Ectodermal cell (in vitro differentiated cells): ENCODE results near the gene CKLF.
"Not testable (repeated sequence)": the region's sequence is repeated elsewhere in the genome, so short reads cannot be mapped to it uniquely, and the experiment has no call there.

Experiments used
- H3K27ac ChIP-seq: 2 replicates; pipeline ENCODE4 v1.7.0; 2013; ENCODE audit warnings: mild to moderate bottlenecking, low read depth, low read length; ENCODE audit not compliant: insufficient read depth, poor library complexity, severe bottlenecking
- H3K27me3 ChIP-seq: 2 replicates; pipeline ENCODE4 v1.7.0; 2013; ENCODE audit warnings: mild to moderate bottlenecking, low read length; ENCODE audit not compliant: insufficient read depth, control insufficient read depth, poor library complexity, severe bottlenecking
- H3K36me3 ChIP-seq: one replicate; pipeline ENCODE4 v1.7.0; 2013; ENCODE audit warnings: low read length; ENCODE audit not compliant: control insufficient read depth, insufficient read depth
- H3K4me1 ChIP-seq: one replicate; pipeline ENCODE4 v1.7.0; 2013; ENCODE audit warnings: low read length; ENCODE audit not compliant: control insufficient read depth, insufficient read depth
- H3K4me3 ChIP-seq: 2 replicates; pipeline ENCODE4 v1.7.0; 2013; ENCODE audit warnings: low read depth, low read length, control low read depth; ENCODE audit not compliant: insufficient read depth
- H3K9me3 ChIP-seq: 2 replicates; pipeline ENCODE4 v1.7.0; 2013; ENCODE audit warnings: mild to moderate bottlenecking, low read length, moderate library complexity; ENCODE audit not compliant: control insufficient read depth
- WGBS, 2 experiments: methylation state at CpG; one replicate each; pipeline ENCODE4 v1.1.7; 2013; ENCODE audit warnings: missing lambda C conversion rate in 2 of 2; 5-methylcytosine and 5-hydroxymethylcytosine counted together

Gene CKLF

GRCh38 chr16:66554495-66554894 lies 2.1 kb downstream of the CKLF start:
- Histone ChIP-seq H3K4me1 (no peaks in the 10 kb centered on the region), H3K27ac (no peak overlapping the region), H3K4me3 (no peak overlapping the region), H3K27me3 (peaks cover 13% of the 10 kb centered on the region), H3K36me3 (no peaks in the 10 kb centered on the region), H3K9me3 (no peaks in the 10 kb centered on the region)
- 95 to 98% methylated on average over 6 of the region's 6 CpGs for WGBS, 2 experiments

DNA sequence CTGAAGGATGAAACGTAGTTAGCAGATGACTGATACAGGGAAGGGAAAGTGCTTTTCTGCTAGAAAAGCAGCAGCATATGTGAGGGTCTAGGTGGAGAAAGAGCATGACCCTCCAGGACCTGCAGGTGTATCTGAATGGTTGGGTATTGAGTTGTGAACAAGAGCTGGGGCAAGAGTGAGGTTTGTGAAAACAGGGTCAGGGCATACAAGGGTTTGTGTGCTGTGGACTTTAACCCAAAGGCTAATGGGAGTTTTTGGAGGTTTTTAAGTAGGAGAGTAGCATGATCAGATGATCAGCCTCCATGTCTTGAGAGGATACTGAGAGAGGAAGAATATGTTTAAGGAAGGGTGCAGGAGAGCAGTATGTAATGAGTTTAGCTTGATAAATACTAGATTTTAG lies 7.7 kb downstream of the CKLF start:
- Histone ChIP-seq H3K4me1 (no peaks in the 10 kb centered on the region), H3K27me3 (no peaks in the 10 kb centered on the region), H3K27ac (no peak overlapping the region), H3K9me3 (no peaks in the 10 kb centered on the region), H3K4me3 (no peak overlapping the region), H3K36me3 (no peaks in the 10 kb centered on the region)
- 89 to 90% methylated on average over 1 of the region's 1 CpG for WGBS, 2 experiments

GRCh38 chr16:66561381-66562080 lies 9.2 kb downstream of the CKLF start:
- H3K36me3 ChIP-seq: no peaks in the 10 kb centered on the region
- H3K27ac ChIP-seq: no peak overlapping the region
- WGBS, 2 experiments: 97 to 100% methylated on average over 2 to 3 of the region's 3 CpGs
- H3K9me3 ChIP-seq: no peaks in the 10 kb centered on the region
- H3K4me3 ChIP-seq: no peak overlapping the region
- H3K4me1 ChIP-seq: no peaks in the 10 kb centered on the region
- H3K27me3 ChIP-seq: no peaks in the 10 kb centered on the region

- Histone ChIP-seq H3K4me3 (no peak overlapping the region), H3K9me3 (no peaks in the 10 kb centered on the region), H3K27me3 (no peaks in the 10 kb centered on the region), H3K4me1 (no peaks in the 10 kb centered on the region), H3K36me3 (no peaks in the 10 kb centered on the region), H3K27ac (no peak overlapping the region)
- 94 to 100% methylated on average over 1 of the region's 1 CpG for WGBS, 2 experiments
Observed at GRCh38 chr16:66562409-66562808, 10.0 kb downstream of the CKLF start.

DNA sequence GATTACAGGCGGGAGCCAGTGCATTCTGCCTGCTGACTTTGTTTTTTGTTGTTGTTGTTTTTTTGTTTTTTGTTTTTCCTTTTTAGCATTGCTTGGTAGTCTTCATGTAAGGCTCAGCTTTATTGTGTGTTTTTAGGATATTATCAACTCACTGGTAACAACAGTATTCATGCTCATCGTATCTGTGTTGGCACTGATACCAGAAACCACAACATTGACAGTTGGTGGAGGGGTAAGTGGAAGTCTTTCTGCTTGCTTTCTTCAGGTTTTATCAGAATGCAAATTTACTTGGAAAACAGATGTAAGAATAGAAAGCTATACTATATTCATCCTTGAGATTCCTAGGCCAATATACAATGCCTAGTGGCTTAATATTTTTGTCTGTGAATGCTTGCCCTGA lies 10.6 kb downstream of the CKLF start:
- Histone ChIP-seq H3K4me3 (no peak overlapping the region), H3K27ac (no peak overlapping the region), H3K9me3 (no peaks in the 10 kb centered on the region), H3K4me1 (no peaks in the 10 kb centered on the region), H3K27me3 (no peaks in the 10 kb centered on the region), H3K36me3 (no peaks in the 10 kb centered on the region)
- WGBS, 2 experiments: 88 to 96% methylated on average over 1 to 2 of the region's 2 CpGs

- WGBS, 2 experiments: 90 to 94% methylated on average over 2 of the region's 2 CpGs
- no peak overlapping the region for H3K27ac ChIP-seq
- no peaks in the 10 kb centered on the region for H3K9me3 ChIP-seq
- no peak overlapping the region for H3K4me3 ChIP-seq
- no peaks in the 10 kb centered on the region for H3K36me3 ChIP-seq
- no peaks in the 10 kb centered on the region for H3K27me3 ChIP-seq
- no peaks in the 10 kb centered on the region for H3K4me1 ChIP-seq
Observed at GRCh38 chr16:66563574-66564334, 11.4 kb downstream of the CKLF start.

GRCh38 chr16:66566051-66566901 lies 13.9 kb downstream of the CKLF start, which contains the start of gene CMTM1:
CMTM1 (plus strand) TSS chr16:66566439; CDS start chr16:66566514, 75 bp downstream.
- 95 to 96% methylated on average over 54 of the region's 54 CpGs for WGBS, 2 experiments
- Histone ChIP-seq H3K4me3 (no peak within 1 kb of the TSS), H3K36me3 (no peaks in the 10 kb centered on the region), H3K9me3 (no peaks in the 10 kb centered on the region), H3K27me3 (no peaks in the 10 kb centered on the region), H3K4me1 (no peaks in the 10 kb centered on the region), H3K27ac (no peak within 1 kb of the TSS)

DNA sequence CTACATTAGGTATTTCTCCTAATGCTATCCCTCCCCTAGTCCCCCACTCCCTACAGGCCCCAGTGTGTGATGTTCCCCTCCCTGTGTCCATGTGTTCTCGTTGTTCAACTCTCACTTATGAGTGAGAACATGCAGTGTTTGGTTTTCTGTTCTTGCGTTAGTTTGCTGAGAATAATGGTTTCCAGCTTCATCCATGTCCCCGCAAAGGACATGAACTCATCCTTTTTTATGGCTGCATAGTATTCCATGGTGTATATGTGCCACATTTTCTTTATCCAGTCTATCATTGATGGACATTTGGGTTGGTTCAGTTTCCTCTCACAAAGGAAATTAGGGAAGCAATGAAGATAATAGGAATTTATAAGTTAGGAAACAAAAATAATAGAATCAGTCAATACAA lies 14.9 kb downstream of the CKLF start:
- H3K27ac ChIP-seq, H3K36me3 ChIP-seq, H3K27me3 ChIP-seq, H3K4me1 ChIP-seq, H3K4me3 ChIP-seq, H3K9me3 ChIP-seq: not testable (repeated sequence)
- WGBS, 2 experiments: 80 to 96% methylated on average over 1 to 2 of the region's 3 CpGs

- Histone ChIP-seq H3K27me3 (no peaks in the 10 kb centered on the region), H3K4me1 (no peaks in the 10 kb centered on the region), H3K9me3 (no peaks in the 10 kb centered on the region), H3K27ac (no peak overlapping the region), H3K36me3 (no peaks in the 10 kb centered on the region), H3K4me3 (no peak overlapping the region)
- WGBS, 2 experiments: 91 to 92% methylated on average over 2 of the region's 2 CpGs
Observed at GRCh38 chr16:66568355-66568754, 16.0 kb downstream of the CKLF start.

GRCh38 chr16:66569131-66569530 lies 16.8 kb downstream of the CKLF start:
- Histone ChIP-seq H3K36me3 (no peaks in the 10 kb centered on the region), H3K27me3 (no peaks in the 10 kb centered on the region), H3K27ac (no peak overlapping the region), H3K4me1 (no peaks in the 10 kb centered on the region), H3K4me3 (no peak overlapping the region), H3K9me3 (no peaks in the 10 kb centered on the region)
- 92 to 100% methylated on average over 1 of the region's 1 CpG for WGBS, 2 experiments
